K562 (cell line): ENCODE data around the gene COMMD1. TPM values are rescaled to one million over a fixed set of nuclear protein-coding genes. Genes with fewer than 3 reads are reported as not detected.

Experiments
- ATAC-seq: fragments of 200-7000 bp; cut with Tn5 transposase; 3 replicates; pipeline ENCODE4 v1.9.1; 2020; ENCODE audit warnings: moderate library complexity
- BruUV-seq: library from RNA; stranded (reverse); fragments of 400-500 nt; replicated peaks from 2 replicates; lab custom pipeline; 2021; lab: Mats Ljungman, UMichigan
- CTCF ChIA-PET: fragments of 300-600 bp; formaldehyde crosslinking; extraction: SDS; loops from one replicate; lab custom pipeline; 2021; ENCODE audit warnings: low intra/inter-chr PET ratio; lab: Yijun Ruan, JAX
- POLR2A ChIA-PET: fragments of 300-600, 350-650 bp; sonication (Branson Sonifier 250); formaldehyde crosslinking; extraction: SDS; loops from one replicate; lab custom pipeline; 2021; ENCODE audit warnings: antibody characterized with exemption, inconsistent platforms; lab: Yijun Ruan, JAX
- DNase-seq, 4 experiments: peaks; one replicate each; pipeline versions ENCODE4 v3.0.0 to v3.0.0-alpha.2; 2011 to 2018; ENCODE audit warnings: low spot score in 3 of 4, mixed read lengths in 3 of 4; ENCODE audit errors: extremely low read depth in 1 of 4
- FAIRE-seq: peaks from 2 replicates; lab custom pipeline; 2011; peaks lifted over from hg19 to GRCh38; lab: Jason Lieb, UNC
- H2AFZ ChIP-seq: 2 replicates; pipeline ENCODE4 v1.6.0; 2011; ENCODE audit warnings: low read depth, low read length, control low read depth, inconsistent platforms
- H3K27ac ChIP-seq: fragments of 200-600 bp; 3 replicates; pipeline ENCODE4 v1.8.0; 2011; ENCODE audit warnings: low read depth, mild to moderate bottlenecking, control low read depth, inconsistent platforms, low read length, moderate library complexity, mixed read lengths; ENCODE audit errors: extremely low read depth
- H3K27me3 ChIP-seq, 2 experiments: fragments of 300-600 bp in 1 of 2; 2 replicates in 1 of 2; 3 replicates in 1 of 2; pipeline versions ENCODE4 v1.6.0 to v1.8.0; 2011; ENCODE audit warnings: inconsistent platforms in 2 of 2, low read length in 2 of 2, mild to moderate bottlenecking in 1 of 2, mixed read lengths in 1 of 2, moderate library complexity in 1 of 2; ENCODE audit not compliant: control insufficient read depth in 2 of 2, insufficient read depth in 2 of 2
- H3K36me3 ChIP-seq: fragments of 300-600 bp; 3 replicates; pipeline ENCODE4 v1.8.0; 2011; ENCODE audit warnings: mild to moderate bottlenecking, low read length, inconsistent platforms; ENCODE audit not compliant: control insufficient read depth, insufficient read depth
- H3K4me1 ChIP-seq, 2 experiments: fragments of 200-600 bp in 1 of 2; replicated peaks in 1 of 2; 2 replicates in 1 of 2; 3 replicates in 1 of 2; pipeline versions ENCODE4 v1.5.1 to v1.8.0; 2011; ENCODE audit warnings: inconsistent platforms in 2 of 2, low read length in 2 of 2, mild to moderate bottlenecking in 1 of 2, mixed read lengths in 1 of 2, moderate library complexity in 1 of 2; ENCODE audit not compliant: control insufficient read depth in 2 of 2, insufficient read depth in 2 of 2
- H3K4me2 ChIP-seq: 2 replicates; pipeline ENCODE4 v1.6.1; 2011; ENCODE audit warnings: low read length, control low read depth, inconsistent platforms, mixed read lengths; ENCODE audit not compliant: insufficient read depth
- H3K4me3 ChIP-seq: fragments of 200-600 bp; sonication (generic), shearing (Covaris generic); 2 replicates; pipeline ENCODE4 v1.5.1; 2016; ENCODE audit warnings: control low read depth, inconsistent platforms
- H3K79me2 ChIP-seq: fragments of 200-600 bp; 3 replicates; pipeline ENCODE4 v1.8.0; 2011; ENCODE audit warnings: low read length, inconsistent platforms; ENCODE audit not compliant: control insufficient read depth, insufficient read depth
- H3K9ac ChIP-seq, 2 experiments: 2 replicates each; pipeline versions ENCODE4 v1.6.0 to v1.6.1; 2011; ENCODE audit warnings: low read depth in 2 of 2, low read length in 2 of 2, control low read depth in 1 of 2, inconsistent platforms in 1 of 2, mild to moderate bottlenecking in 1 of 2, mixed read lengths in 1 of 2; ENCODE audit not compliant: insufficient read depth in 1 of 2
- H3K9me1 ChIP-seq: one replicate; pipeline ENCODE4 v1.6.0; 2011; ENCODE audit warnings: inconsistent platforms, mild to moderate bottlenecking, low read length, moderate library complexity; ENCODE audit not compliant: control insufficient read depth, insufficient read depth
- H3K9me3 ChIP-seq: replicated peaks from 2 replicates; pipeline ENCODE4 v1.5.1; 2011; ENCODE audit warnings: low read depth, low read length, inconsistent platforms; ENCODE audit not compliant: control insufficient read depth, insufficient read depth
- H4K20me1 ChIP-seq: replicated peaks from 2 replicates; pipeline ENCODE4 v1.6.1; 2011; ENCODE audit warnings: low read length, inconsistent platforms, mixed read lengths; ENCODE audit not compliant: control insufficient read depth, insufficient read depth
- BDP1 ChIP-seq: IDR thresholded peaks from 3 replicates; pipeline ENCODE4 v1.6.1; 2011; ENCODE audit not compliant: insufficient read length, insufficient read depth
- CHAMP1 ChIP-seq: fragments of 450-650 bp; IDR thresholded peaks from 2 replicates; pipeline ENCODE4 v1.6.1; 2016; ENCODE audit warnings: mild to moderate bottlenecking
- PKNOX1 ChIP-seq: fragments of 450-650 bp; IDR thresholded peaks from 2 replicates; pipeline ENCODE4 v1.6.1; 2016
- RBBP5 ChIP-seq: fragments of 200-600 bp; sonication (generic); IDR thresholded peaks from 2 replicates; pipeline ENCODE4 v1.6.1; 2012; ENCODE audit warnings: borderline replicate concordance, mild to moderate bottlenecking, low read length, control low read depth, inconsistent platforms; ENCODE audit not compliant: insufficient read depth, poor library complexity, severe bottlenecking
- TRIM25 ChIP-seq: fragments of 450-650 bp; IDR thresholded peaks from 2 replicates; pipeline ENCODE4 v1.7.0; 2016; ENCODE audit warnings: borderline replicate concordance
- whole genome bisulfite sequencing: fragments of 100-300 bp; shearing (Covaris generic); methylation state at CpG from one replicate; pipeline ENCODE4 v1.1.6; 2016; ENCODE audit warnings: low coverage, mixed read lengths; ENCODE audit not compliant: insufficient coverage; ENCODE audit errors: missing lambda C conversion rate; 5-methylcytosine and 5-hydroxymethylcytosine counted together
- in situ Hi-C: fragments of 300-500 bp; cut with MboI; formaldehyde crosslinking; loops from 4 replicates; pipeline ENCODE4 v1.15.0; 2018; ENCODE audit warnings: inconsistent platforms, mixed read lengths
- intact Hi-C: fragments of 100-400 bp; cut with micrococcal nuclease; formaldehyde crosslinking; loops from 2 replicates; pipeline ENCODE4 v1.14.2; 2022
- polyA plus RNA-seq, 8 experiments: library from polyadenylated mRNA; depleted of rRNA in 4 of 8; stranded (reverse) in 5 of 8; unstranded in 3 of 8; fragments of >200 nt; fragmentation: Nextera tagmentation in 2 of 8; fragmentation: Illumina TruSeq in 1 of 8; extraction: Ambion mirVana in 2 of 8; extraction: Trizol in 1 of 8; gene quantifications; 2 replicates each; pipeline versions ENCODE4 v1.2.1 to v1.2.3, GENCODE V29; 2011 to 2014; ENCODE audit warnings: inconsistent platforms in 1 of 8, missing spikeins in 1 of 8
- total RNA-seq, 7 experiments: library from RNA; depleted of rRNA in 6 of 7; stranded (reverse); fragments of >200 nt in 6 of 7; fragmentation: Illumina TruSeq in 2 of 7; extraction: Trizol in 2 of 7; gene quantifications; 2 replicates each; pipeline versions ENCODE4 v1.2.1 to v1.2.3, GENCODE V29; 2011 to 2021; ENCODE audit warnings: low replicate concordance in 1 of 7

Gene COMMD1
- total and polyA plus RNA-seq, 9 of the 15 experiments (the other 6 are each of a cell fraction or from before 2014, with no cell fraction given): 14.4 to 77.0 (median 21.4) TPM

- intact Hi-C loops: loop anchor here (10.0 kb wide), 1 partner anchor 771 kb away; no protein-coding TSS in a partner anchor
- H3K9me3 ChIP-seq: no peaks in the 10 kb centered on the region
- H3K36me3 ChIP-seq: no peaks in the 10 kb centered on the region
- peaks cover 2% of the 10 kb centered on the region; the same call in 1 of the 3 replicates for H3K79me2 ChIP-seq
- H3K9me1 ChIP-seq: no peaks in the 10 kb centered on the region
- DNase-seq (peak in 1 of 4 experiments; percentile 16), FAIRE-seq (no peak), ATAC-seq (peak; percentile 68)
- H4K20me1 ChIP-seq: no peaks in the 10 kb centered on the region
- CTCF ChIA-PET: no interaction called here
- no TSS peak for BruUV-seq
- H3K4me1 ChIP-seq: peaks cover 0 to 4% of the 10 kb centered on the region in 2 experiments; a peak in 1 of 5 replicates
- TF ChIP-seq CHAMP1: no peak
- peak; percentile 3 for TF ChIP-seq RBBP5
- no peak for TF ChIP-seq TRIM25
- TF ChIP-seq PKNOX1: 0 out of 2 replicates have a peak, but pooled peaks have one; percentile 41
- TF ChIP-seq BDP1: no peak
- peak overlapping the region; percentile 88 for H2AFZ ChIP-seq
- peak overlapping the region; percentile 83 for H3K4me2 ChIP-seq
- POLR2A ChIA-PET: interaction anchor here (0.7 to 1.5 kb wide), 2 partner anchors 9 to 11 kb away, joined by 3 read pairs; no protein-coding TSS in a partner anchor
- WGBS: 0% methylated on average over 6 of the region's 6 CpGs
- no peak overlapping the region; the same call in 2 of the 3 replicates for H3K27ac ChIP-seq
- in situ Hi-C loops: no loop called here
- no peaks in the 10 kb centered on the region for H3K27me3 ChIP-seq
- H3K4me3 ChIP-seq: peak overlapping the region; percentile 70
- H3K9ac ChIP-seq: peak overlapping the region; percentile 75 to 91; a peak in 3 of 4 replicates
Observed at GRCh38 chr2:61906186-61906470, 654 bp downstream of the COMMD1 start.
